Measurements from ENCODE around the gene SIGMAR1. TPM values are rescaled to one million over a fixed set of nuclear protein-coding genes. Genes with fewer than 3 reads are reported as not detected.
"Not testable (repeated sequence)": the region's sequence is repeated elsewhere in the genome, so short reads cannot be mapped to it uniquely, and the experiment has no call there.

SIGMAR1 gene
- total RNA-seq, 2 experiments from 2014 or later = 53.3 to 55.5 TPM

- Mint-ChIP-seq H3K27ac (no peak overlapping the region), H3K36me3 (ENCODE audit: low read depth) (peaks cover 3% of the 10 kb centered on the region), H3K4me1 (peaks cover 24% of the 10 kb centered on the region), H3K4me3 (no peak overlapping the region), H3K27me3 (no peaks in the 10 kb centered on the region), H3K9me3 (no peaks in the 10 kb centered on the region)
- DNase-seq = no peak
- ChIA-PET POLR2A (interaction anchor here (1.2 to 9.4 kb wide), 2 partner anchors 9 to 18 kb away, joined by 3 to 162 read pairs; partner anchors contain the start of gene CCL27), CTCF (interaction anchor here (0.6 to 1.2 kb wide), 2 partner anchors 9 to 23 kb away, joined by 3 to 5 read pairs; no protein-coding TSS in a partner anchor)
Observed at GRCh38 chr9:34642679-34643078, 5.1 kb upstream of the SIGMAR1 start.

GRCh38 chr9:34639322-34639721 lies 1.7 kb upstream of the SIGMAR1 start:
- ChIA-PET POLR2A (interaction anchor here (1.3 to 7.0 kb wide), 5 partner anchors 18 to 28 kb away, joined by 5 to 96 read pairs (median 41); partner anchors contain the start of genes CCL27, DCTN3 and RPP25L), CTCF (interaction anchor here (0.9 to 6.7 kb wide), 4 partner anchors 7 to 26 kb away, joined by 5 to 131 read pairs (median 45); partner anchors contain the start of genes CCL27 and GALT)
- not testable (repeated sequence) for H3K4me3 Mint-ChIP-seq, DNase-seq, H3K27me3 Mint-ChIP-seq, H3K27ac Mint-ChIP-seq, H3K9me3 Mint-ChIP-seq
- Mint-ChIP-seq H3K4me1 (peaks cover 36% of the 10 kb centered on the region), H3K36me3 (ENCODE audit: low read depth) (peaks cover 15% of the 10 kb centered on the region)

- Mint-ChIP-seq H3K4me3 (peak overlapping the region; percentile 88), H3K27ac (peak overlapping the region; percentile 82), H3K9me3 (no peaks in the 10 kb centered on the region), H3K27me3 (no peaks in the 10 kb centered on the region), H3K36me3 (ENCODE audit: low read depth) (peaks cover 15% of the 10 kb centered on the region), H3K4me1 (peaks cover 42% of the 10 kb centered on the region)
- no peak for DNase-seq
- ChIA-PET CTCF (interaction anchor here (0.8 to 8.5 kb wide), 10 partner anchors 8 to 65 kb away, joined by 3 to 131 read pairs (median 12); partner anchors contain the start of genes ARID3C, CCL27, DCTN3 and GALT), POLR2A (interaction anchor here (0.9 to 7.0 kb wide), 12 partner anchors 10 to 442 kb away, joined by 3 to 96 read pairs (median 14); partner anchors contain the start of genes CCL27, DCTN3, FANCG and GALT)
Observed at GRCh38 chr9:34638138-34638445, 505 bp upstream of the SIGMAR1 start.

- Mint-ChIP-seq H3K9me3 (no peaks in the 10 kb centered on the region), H3K36me3 (ENCODE audit: low read depth) (peaks cover 15% of the 10 kb centered on the region), H3K27me3 (no peaks in the 10 kb centered on the region), H3K4me3 (peak overlapping the region; percentile 88), H3K4me1 (peaks cover 42% of the 10 kb centered on the region), H3K27ac (peak overlapping the region; percentile 74)
- ChIA-PET POLR2A (interaction anchor here (0.5 to 7.0 kb wide), 14 partner anchors 7 to 443 kb away, joined by 3 to 96 read pairs (median 13); partner anchors contain the start of genes ARID3C, CCL27, DCTN3 and FANCG), CTCF (interaction anchor here (0.6 to 8.5 kb wide), 10 partner anchors 10 to 725 kb away, joined by 3 to 131 read pairs (median 12); partner anchors contain the start of genes CCL27, DCTN3, GALT and RPP25L)
- no peak for DNase-seq
Observed at GRCh38 chr9:34636791-34637355, 714 bp downstream of the SIGMAR1 start.

GRCh38 chr9:34635556-34635955 lies 2.0 kb downstream of the SIGMAR1 start:
- DNase-seq = no peak
- H3K4me1 Mint-ChIP-seq = peaks cover 42% of the 10 kb centered on the region
- no peak overlapping the region for H3K27ac Mint-ChIP-seq
- CTCF ChIA-PET = interaction anchor here (3.1 to 8.5 kb wide), 7 partner anchors 10 to 67 kb away, joined by 12 to 131 read pairs (median 77); partner anchors contain the start of genes CCL27, DCTN3, GALT and RPP25L
- H3K9me3 Mint-ChIP-seq = no peaks in the 10 kb centered on the region
- peaks cover 15% of the 10 kb centered on the region for H3K36me3 Mint-ChIP-seq (ENCODE audit: low read depth)
- H3K27me3 Mint-ChIP-seq = peaks cover 4% of the 10 kb centered on the region
- peak overlapping the region; percentile 52 for H3K4me3 Mint-ChIP-seq
- POLR2A ChIA-PET = interaction anchor here (1.8 to 7.0 kb wide), 6 partner anchors 10 to 29 kb away, joined by 5 to 96 read pairs (median 47); partner anchors contain the start of genes CCL27, DCTN3, GALT and RPP25L

- no peak overlapping the region for H3K4me3 Mint-ChIP-seq
- ChIA-PET CTCF (interaction anchor here (0.7 to 8.5 kb wide), 20 partner anchors 8 to 391 kb away, joined by 3 to 131 read pairs (median 4); partner anchors contain the start of genes CCL27, DCTN3, GALT and IL11RA), POLR2A (interaction anchor here (1.0 to 7.0 kb wide), 7 partner anchors 9 to 23 kb away, joined by 3 to 96 read pairs (median 8); partner anchors contain the start of genes DCTN3, GALT and RPP25L)
- H3K27me3 Mint-ChIP-seq = peaks cover 13% of the 10 kb centered on the region
- no peaks in the 10 kb centered on the region for H3K9me3 Mint-ChIP-seq
- peaks cover 15% of the 10 kb centered on the region for H3K36me3 Mint-ChIP-seq (ENCODE audit: low read depth)
- no peak for DNase-seq
- H3K27ac Mint-ChIP-seq = no peak overlapping the region
- H3K4me1 Mint-ChIP-seq = peaks cover 44% of the 10 kb centered on the region
Observed at GRCh38 chr9:34634551-34635248, 2.9 kb downstream of the SIGMAR1 start.

- DNase-seq = peak; percentile 80
- ChIA-PET CTCF (interaction anchor here (0.7 to 8.5 kb wide), 20 partner anchors 8 to 392 kb away, joined by 3 to 131 read pairs (median 4); partner anchors contain the start of genes CCL27, DCTN3, GALT and IL11RA), POLR2A (interaction anchor here (0.6 to 7.0 kb wide), 9 partner anchors 9 to 22 kb away, joined by 3 to 96 read pairs (median 4); partner anchors contain the start of genes DCTN3, GALT and RPP25L)
- no peaks in the 10 kb centered on the region for H3K9me3 Mint-ChIP-seq
- H3K27ac Mint-ChIP-seq = no peak overlapping the region
- H3K4me1 Mint-ChIP-seq = peaks cover 49% of the 10 kb centered on the region
- no peak overlapping the region for H3K4me3 Mint-ChIP-seq
- H3K27me3 Mint-ChIP-seq = peaks cover 20% of the 10 kb centered on the region
- peaks cover 15% of the 10 kb centered on the region for H3K36me3 Mint-ChIP-seq (ENCODE audit: low read depth)
Observed at GRCh38 chr9:34633851-34634550, 3.6 kb downstream of the SIGMAR1 start.

GRCh38 chr9:34633166-34633565 lies 4.4 kb downstream of the SIGMAR1 start:
- Mint-ChIP-seq H3K27me3 (peaks cover 25% of the 10 kb centered on the region), H3K9me3 (no peaks in the 10 kb centered on the region), H3K36me3 (ENCODE audit: low read depth) (peaks cover 20% of the 10 kb centered on the region), H3K4me1 (peaks cover 45% of the 10 kb centered on the region), H3K4me3 (no peak overlapping the region), H3K27ac (no peak overlapping the region)
- DNase-seq = no peak
- POLR2A ChIA-PET = interaction anchor here (0.6 to 7.0 kb wide), 8 partner anchors 8 to 22 kb away, joined by 3 to 96 read pairs (median 4); partner anchors contain the start of genes DCTN3, GALT and RPP25L
- CTCF ChIA-PET = interaction anchor here (0.6 to 8.5 kb wide), 10 partner anchors 12 to 69 kb away, joined by 3 to 131 read pairs (median 8); partner anchors contain the start of genes CCL27, DCTN3, GALT and IL11RA

- DNase-seq = no peak
- ChIA-PET CTCF (interaction anchor here (1.1 to 8.5 kb wide), 3 partner anchors 16 to 26 kb away, joined by 4 to 125 read pairs (median 8); partner anchors contain the start of genes GALT and RPP25L), POLR2A (interaction anchor here (1.0 to 3.8 kb wide), 3 partner anchors 10 to 16 kb away, joined by 4 to 17 read pairs (median 6); partner anchors contain the start of genes DCTN3 and GALT)
- Mint-ChIP-seq H3K4me1 (peaks cover 30% of the 10 kb centered on the region), H3K27ac (no peak overlapping the region), H3K9me3 (no peaks in the 10 kb centered on the region), H3K27me3 (peaks cover 50% of the 10 kb centered on the region), H3K36me3 (ENCODE audit: low read depth) (peaks cover 10% of the 10 kb centered on the region), H3K4me3 (no peak overlapping the region)
Observed at GRCh38 chr9:34630402-34631154, 7.0 kb downstream of the SIGMAR1 start.

GRCh38 chr9:34629491-34629808 lies 8.1 kb downstream of the SIGMAR1 start:
- H3K4me1 Mint-ChIP-seq = peaks cover 19% of the 10 kb centered on the region
- H3K36me3 Mint-ChIP-seq (ENCODE audit: low read depth) = peaks cover 5% of the 10 kb centered on the region
- no peaks in the 10 kb centered on the region for H3K9me3 Mint-ChIP-seq
- H3K4me3 Mint-ChIP-seq = peak overlapping the region; percentile 58
- H3K27me3 Mint-ChIP-seq = peaks cover 55% of the 10 kb centered on the region
- no peak overlapping the region for H3K27ac Mint-ChIP-seq
- ChIA-PET POLR2A (interaction anchor here (1.4 to 3.8 kb wide), 3 partner anchors 8 to 17 kb away, joined by 3 to 17 read pairs (median 6); partner anchors contain the start of genes DCTN3, GALT and SIGMAR1), CTCF (interaction anchor here (1.4 to 3.4 kb wide), 3 partner anchors 10 to 17 kb away, joined by 4 to 8 read pairs (median 7); partner anchors contain the start of genes GALT and RPP25L)
- DNase-seq = no peak
